Measurements from ENCODE around the gene MYO9B.

DNA sequence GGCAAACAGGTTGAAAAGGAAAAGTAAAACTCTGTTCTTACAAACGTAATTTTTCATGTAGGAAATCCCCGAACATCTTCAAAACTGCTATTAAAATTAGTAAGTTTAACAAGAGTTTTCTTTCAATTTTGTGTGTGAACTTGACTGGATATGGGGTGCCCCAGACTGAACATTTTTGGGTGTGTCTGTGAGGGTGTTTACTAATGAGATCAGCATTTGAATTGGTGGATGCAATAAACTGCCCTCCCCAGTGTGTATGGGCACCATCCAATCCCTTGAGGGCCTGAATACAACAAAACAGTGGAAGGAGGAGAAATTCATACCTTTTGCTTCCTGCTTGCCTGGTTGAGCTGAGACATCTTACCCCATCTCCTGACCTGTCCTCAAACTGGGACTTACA is 12.1 kb upstream of the MYO9B start:
- TF ChIP-seq, protein P1, sequence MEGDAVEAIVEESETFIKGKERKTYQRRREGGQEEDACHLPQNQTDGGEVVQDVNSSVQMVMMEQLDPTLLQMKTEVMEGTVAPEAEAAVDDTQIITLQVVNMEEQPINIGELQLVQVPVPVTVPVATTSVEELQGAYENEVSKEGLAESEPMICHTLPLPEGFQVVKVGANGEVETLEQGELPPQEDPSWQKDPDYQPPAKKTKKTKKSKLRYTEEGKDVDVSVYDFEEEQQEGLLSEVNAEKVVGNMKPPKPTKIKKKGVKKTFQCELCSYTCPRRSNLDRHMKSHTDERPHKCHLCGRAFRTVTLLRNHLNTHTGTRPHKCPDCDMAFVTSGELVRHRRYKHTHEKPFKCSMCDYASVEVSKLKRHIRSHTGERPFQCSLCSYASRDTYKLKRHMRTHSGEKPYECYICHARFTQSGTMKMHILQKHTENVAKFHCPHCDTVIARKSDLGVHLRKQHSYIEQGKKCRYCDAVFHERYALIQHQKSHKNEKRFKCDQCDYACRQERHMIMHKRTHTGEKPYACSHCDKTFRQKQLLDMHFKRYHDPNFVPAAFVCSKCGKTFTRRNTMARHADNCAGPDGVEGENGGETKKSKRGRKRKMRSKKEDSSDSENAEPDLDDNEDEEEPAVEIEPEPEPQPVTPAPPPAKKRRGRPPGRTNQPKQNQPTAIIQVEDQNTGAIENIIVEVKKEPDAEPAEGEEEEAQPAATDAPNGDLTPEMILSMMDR (IDR thresholded peaks at IDR 0.05) = no peak
- TF ChIP-seq JUN (CRISPR knock-in tag; IDR thresholded peaks at IDR 0.05) (no peak), ETV6 (CRISPR knock-in tag; IDR thresholded peaks at IDR 0.05) (no peak), SP1 (CRISPR knock-in tag; conservative IDR thresholded peaks at IDR 0.05) (no peak), ZBTB21 (CRISPR knock-in tag; IDR thresholded peaks at IDR 0.05; ENCODE audit: borderline replicate concordance) (no peak), RELA (CRISPR knock-in tag; IDR thresholded peaks at IDR 0.05; ENCODE audit: borderline replicate concordance) (no peak), CREB1 (CRISPR knock-in tag; IDR thresholded peaks at IDR 0.05) (no peak)
- TF ChIP-seq, protein P2, sequence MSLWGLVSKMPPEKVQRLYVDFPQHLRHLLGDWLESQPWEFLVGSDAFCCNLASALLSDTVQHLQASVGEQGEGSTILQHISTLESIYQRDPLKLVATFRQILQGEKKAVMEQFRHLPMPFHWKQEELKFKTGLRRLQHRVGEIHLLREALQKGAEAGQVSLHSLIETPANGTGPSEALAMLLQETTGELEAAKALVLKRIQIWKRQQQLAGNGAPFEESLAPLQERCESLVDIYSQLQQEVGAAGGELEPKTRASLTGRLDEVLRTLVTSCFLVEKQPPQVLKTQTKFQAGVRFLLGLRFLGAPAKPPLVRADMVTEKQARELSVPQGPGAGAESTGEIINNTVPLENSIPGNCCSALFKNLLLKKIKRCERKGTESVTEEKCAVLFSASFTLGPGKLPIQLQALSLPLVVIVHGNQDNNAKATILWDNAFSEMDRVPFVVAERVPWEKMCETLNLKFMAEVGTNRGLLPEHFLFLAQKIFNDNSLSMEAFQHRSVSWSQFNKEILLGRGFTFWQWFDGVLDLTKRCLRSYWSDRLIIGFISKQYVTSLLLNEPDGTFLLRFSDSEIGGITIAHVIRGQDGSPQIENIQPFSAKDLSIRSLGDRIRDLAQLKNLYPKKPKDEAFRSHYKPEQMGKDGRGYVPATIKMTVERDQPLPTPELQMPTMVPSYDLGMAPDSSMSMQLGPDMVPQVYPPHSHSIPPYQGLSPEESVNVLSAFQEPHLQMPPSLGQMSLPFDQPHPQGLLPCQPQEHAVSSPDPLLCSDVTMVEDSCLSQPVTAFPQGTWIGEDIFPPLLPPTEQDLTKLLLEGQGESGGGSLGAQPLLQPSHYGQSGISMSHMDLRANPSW (CRISPR knock-in tag; conservative IDR thresholded peaks at IDR 0.05; ENCODE audit: low read depth) = no peak
- TF ChIP-seq, protein P3, sequence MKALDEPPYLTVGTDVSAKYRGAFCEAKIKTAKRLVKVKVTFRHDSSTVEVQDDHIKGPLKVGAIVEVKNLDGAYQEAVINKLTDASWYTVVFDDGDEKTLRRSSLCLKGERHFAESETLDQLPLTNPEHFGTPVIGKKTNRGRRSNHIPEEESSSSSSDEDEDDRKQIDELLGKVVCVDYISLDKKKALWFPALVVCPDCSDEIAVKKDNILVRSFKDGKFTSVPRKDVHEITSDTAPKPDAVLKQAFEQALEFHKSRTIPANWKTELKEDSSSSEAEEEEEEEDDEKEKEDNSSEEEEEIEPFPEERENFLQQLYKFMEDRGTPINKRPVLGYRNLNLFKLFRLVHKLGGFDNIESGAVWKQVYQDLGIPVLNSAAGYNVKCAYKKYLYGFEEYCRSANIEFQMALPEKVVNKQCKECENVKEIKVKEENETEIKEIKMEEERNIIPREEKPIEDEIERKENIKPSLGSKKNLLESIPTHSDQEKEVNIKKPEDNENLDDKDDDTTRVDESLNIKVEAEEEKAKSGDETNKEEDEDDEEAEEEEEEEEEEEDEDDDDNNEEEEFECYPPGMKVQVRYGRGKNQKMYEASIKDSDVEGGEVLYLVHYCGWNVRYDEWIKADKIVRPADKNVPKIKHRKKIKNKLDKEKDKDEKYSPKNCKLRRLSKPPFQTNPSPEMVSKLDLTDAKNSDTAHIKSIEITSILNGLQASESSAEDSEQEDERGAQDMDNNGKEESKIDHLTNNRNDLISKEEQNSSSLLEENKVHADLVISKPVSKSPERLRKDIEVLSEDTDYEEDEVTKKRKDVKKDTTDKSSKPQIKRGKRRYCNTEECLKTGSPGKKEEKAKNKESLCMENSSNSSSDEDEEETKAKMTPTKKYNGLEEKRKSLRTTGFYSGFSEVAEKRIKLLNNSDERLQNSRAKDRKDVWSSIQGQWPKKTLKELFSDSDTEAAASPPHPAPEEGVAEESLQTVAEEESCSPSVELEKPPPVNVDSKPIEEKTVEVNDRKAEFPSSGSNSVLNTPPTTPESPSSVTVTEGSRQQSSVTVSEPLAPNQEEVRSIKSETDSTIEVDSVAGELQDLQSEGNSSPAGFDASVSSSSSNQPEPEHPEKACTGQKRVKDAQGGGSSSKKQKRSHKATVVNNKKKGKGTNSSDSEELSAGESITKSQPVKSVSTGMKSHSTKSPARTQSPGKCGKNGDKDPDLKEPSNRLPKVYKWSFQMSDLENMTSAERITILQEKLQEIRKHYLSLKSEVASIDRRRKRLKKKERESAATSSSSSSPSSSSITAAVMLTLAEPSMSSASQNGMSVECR (CRISPR knock-in tag; IDR thresholded peaks at IDR 0.05; ENCODE audit: borderline replicate concordance) = no peak
- TF ChIP-seq, protein P4, sequence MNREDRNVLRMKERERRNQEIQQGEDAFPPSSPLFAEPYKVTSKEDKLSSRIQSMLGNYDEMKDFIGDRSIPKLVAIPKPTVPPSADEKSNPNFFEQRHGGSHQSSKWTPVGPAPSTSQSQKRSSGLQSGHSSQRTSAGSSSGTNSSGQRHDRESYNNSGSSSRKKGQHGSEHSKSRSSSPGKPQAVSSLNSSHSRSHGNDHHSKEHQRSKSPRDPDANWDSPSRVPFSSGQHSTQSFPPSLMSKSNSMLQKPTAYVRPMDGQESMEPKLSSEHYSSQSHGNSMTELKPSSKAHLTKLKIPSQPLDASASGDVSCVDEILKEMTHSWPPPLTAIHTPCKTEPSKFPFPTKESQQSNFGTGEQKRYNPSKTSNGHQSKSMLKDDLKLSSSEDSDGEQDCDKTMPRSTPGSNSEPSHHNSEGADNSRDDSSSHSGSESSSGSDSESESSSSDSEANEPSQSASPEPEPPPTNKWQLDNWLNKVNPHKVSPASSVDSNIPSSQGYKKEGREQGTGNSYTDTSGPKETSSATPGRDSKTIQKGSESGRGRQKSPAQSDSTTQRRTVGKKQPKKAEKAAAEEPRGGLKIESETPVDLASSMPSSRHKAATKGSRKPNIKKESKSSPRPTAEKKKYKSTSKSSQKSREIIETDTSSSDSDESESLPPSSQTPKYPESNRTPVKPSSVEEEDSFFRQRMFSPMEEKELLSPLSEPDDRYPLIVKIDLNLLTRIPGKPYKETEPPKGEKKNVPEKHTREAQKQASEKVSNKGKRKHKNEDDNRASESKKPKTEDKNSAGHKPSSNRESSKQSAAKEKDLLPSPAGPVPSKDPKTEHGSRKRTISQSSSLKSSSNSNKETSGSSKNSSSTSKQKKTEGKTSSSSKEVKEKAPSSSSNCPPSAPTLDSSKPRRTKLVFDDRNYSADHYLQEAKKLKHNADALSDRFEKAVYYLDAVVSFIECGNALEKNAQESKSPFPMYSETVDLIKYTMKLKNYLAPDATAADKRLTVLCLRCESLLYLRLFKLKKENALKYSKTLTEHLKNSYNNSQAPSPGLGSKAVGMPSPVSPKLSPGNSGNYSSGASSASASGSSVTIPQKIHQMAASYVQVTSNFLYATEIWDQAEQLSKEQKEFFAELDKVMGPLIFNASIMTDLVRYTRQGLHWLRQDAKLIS (CRISPR knock-in tag; IDR thresholded peaks at IDR 0.05; ENCODE audit: borderline replicate concordance) = no peak
